H54 (cell line): ENCODE results near the gene FAM222A.

Experiments
- DNase-seq: peaks from one replicate; pipeline ENCODE4 v3.0.0; 2011; ENCODE audit warnings: low spot score, mixed read lengths; ENCODE audit not compliant: insufficient read length
- FAIRE-seq: peaks from 3 replicates; lab custom pipeline; 2011; peaks lifted over from hg19 to GRCh38; lab: Jason Lieb, UNC
- POLR2A ChIP-seq: IDR thresholded peaks from 2 replicates; pipeline ENCODE4 v1.6.1; 2011; ENCODE audit warnings: low read depth, mild to moderate bottlenecking, low read length

Gene FAM222A

GRCh38 chr12:109764123-109764522, 50.5 kb downstream of the FAM222A start:
- DNase-seq (no peak), FAIRE-seq (no peak)
- TF ChIP-seq POLR2A, result no peak

GRCh38 chr12:109764776-109765445, 51.3 kb downstream of the FAM222A start:
- FAIRE-seq (no peak), DNase-seq (no peak)
- TF ChIP-seq POLR2A, result no peak

- DNase-seq, result no peak
- no peak for TF ChIP-seq POLR2A
- no peak for FAIRE-seq
Measured at GRCh38 chr12:109765446-109765810, 51.8 kb downstream of the FAM222A start.

- no peak for TF ChIP-seq POLR2A
- FAIRE-seq, result no peak
- DNase-seq, result no peak
Measured at GRCh38 chr12:109766251-109766778, 52.7 kb downstream of the FAM222A start.

GRCh38 chr12:109767456-109767855, 53.8 kb downstream of the FAM222A start:
- FAIRE-seq, result no peak
- TF ChIP-seq POLR2A, result no peak
- DNase-seq, result no peak

- DNase-seq (no peak), FAIRE-seq (no peak)
- TF ChIP-seq POLR2A, result no peak
Measured at GRCh38 chr12:109767991-109768900, 54.6 kb downstream of the FAM222A start.

- DNase-seq (no peak), FAIRE-seq (no peak)
- TF ChIP-seq POLR2A, result no peak
Measured at GRCh38 chr12:109768901-109769670, 55.5 kb downstream of the FAM222A start.

- no peak for TF ChIP-seq POLR2A
- FAIRE-seq, result no peak
- DNase-seq, result no peak
Measured at GRCh38 chr12:109770104-109770860, 56.7 kb downstream of the FAM222A start.

- no peak for FAIRE-seq
- TF ChIP-seq POLR2A, result no peak
- no peak for DNase-seq
Measured at GRCh38 chr12:109770861-109771670, 57.4 kb downstream of the FAM222A start.

GRCh38 chr12:109771746-109772621, 58.4 kb downstream of the FAM222A start:
- no peak for DNase-seq
- no peak for FAIRE-seq
- no peak for TF ChIP-seq POLR2A

GRCh38 chr12:109772622-109773321, 59.1 kb downstream of the FAM222A start:
- no peak for FAIRE-seq
- no peak for TF ChIP-seq POLR2A
- DNase-seq, result no peak
